Measurements from ENCODE around the gene SMOC1.
A peak's percentile ranks its signal among the peaks of the same experiment; 100 is the strongest.

The SMOC1 gene

GRCh38 chr14:70047598-70048312 lies 168.5 kb downstream of the SMOC1 start:
- no peak for DNase-seq

DNA sequence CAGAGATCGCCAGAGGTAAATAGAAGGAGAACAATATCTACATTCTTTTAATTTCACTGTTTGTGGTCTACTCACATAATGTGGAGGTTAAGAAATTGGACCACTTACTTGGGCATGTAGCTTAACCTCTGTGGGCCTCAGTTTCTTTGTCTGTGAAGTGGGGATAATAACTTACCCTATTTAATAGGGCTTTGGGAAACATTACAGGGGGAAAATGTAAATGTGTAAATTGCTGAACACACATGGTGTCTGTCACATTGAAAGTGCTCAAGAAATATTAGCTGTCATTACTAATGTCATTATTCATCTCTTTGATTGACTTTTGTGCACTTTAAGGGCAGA lies 169.1 kb downstream of the SMOC1 start:
- DNase-seq: no peak

DNA sequence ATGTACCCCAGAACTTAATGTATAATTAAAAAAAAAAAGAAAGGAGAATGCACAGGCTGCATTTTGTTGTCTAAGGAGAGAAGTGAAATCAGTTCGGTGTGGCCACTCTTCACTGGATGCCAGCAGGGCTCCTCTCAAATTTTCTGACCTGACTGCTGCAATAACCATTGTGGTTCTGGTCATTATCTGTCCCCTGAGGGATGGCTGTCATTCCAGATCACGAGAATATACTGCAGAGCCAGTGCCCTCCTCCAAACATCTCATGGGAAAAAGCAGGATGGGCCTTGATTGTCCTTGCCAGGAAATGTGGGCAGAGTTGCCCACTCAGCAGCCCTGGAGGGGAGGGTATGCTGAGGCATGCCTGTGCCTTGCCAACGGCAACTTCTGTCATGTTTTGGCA lies 170.4 kb downstream of the SMOC1 start:
- DNase-seq: no peak

DNA sequence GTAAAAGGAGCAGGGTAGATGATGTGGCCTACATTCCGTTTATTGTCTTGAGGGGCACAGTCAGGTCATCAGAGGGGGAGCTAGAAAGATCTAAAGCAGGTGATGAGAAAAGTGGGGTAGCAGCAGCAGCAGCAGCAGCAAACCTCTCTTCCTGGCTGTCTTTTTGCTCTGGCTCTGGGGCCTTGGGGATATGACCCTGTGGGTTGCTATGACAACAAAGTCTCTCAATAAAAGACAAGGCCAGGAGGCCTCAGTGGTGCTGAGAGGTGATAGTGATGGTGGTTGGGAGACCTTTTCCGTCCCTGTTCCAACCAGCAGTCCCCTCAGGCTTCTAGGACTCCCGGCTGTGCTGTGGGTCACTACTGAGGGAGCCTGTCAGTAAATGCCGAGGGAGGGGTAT lies 170.9 kb downstream of the SMOC1 start:
- DNase-seq: no peak

DNA sequence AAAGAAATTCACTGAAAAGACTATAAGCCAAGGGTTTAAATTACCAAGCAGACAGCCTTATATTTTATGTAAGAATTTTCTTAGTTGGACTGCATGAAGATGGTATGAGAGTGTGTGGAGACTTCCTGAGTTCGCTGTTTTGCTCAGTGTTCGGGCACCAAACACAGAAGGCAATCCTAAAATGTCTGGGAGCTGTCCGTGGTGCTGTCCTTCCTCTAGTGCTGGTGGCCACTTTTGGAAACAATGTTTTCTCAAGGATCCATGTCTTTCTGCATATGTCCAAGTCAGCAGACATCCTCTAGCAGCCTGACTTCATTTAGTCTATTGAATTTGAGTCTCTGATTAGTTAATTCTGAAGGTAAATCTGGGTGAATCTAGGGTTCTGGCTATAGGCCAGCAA lies 173.8 kb downstream of the SMOC1 start:
- no peak for DNase-seq

DNA sequence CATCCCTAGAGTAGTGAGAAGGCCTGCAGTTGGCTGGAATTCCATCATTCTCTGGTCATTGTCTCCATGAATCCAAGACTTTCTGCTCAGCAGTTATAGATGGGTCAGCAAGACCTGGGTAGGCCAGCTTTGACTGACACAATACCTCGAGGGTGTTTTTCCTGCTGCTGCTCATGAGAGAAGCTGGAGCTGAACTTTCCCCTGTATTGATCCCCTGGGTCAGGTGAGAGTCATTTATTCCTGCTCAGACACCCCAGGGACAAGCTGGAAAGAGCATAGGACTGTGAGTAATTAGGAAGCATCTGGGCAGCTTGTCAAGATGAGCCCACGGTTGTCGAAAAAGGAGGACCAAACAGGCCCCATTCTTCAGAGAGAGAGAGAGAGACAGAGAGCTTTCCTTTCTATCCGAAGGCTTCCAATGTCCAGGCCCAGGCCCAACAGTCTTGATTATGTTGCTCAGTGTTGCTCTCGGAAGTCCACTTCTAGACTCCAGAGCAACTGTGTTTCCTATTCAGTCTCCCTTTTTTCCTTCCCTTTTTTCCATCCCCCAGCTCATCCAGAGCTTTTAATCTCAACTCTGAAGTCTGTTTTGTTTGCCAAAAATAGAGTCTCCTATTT lies 178.4 kb downstream of the SMOC1 start:
- DNase-seq: no peak

- DNase-seq: no peak
Observed at GRCh38 chr14:70059545-70059944, 180.3 kb downstream of the SMOC1 start.

DNA sequence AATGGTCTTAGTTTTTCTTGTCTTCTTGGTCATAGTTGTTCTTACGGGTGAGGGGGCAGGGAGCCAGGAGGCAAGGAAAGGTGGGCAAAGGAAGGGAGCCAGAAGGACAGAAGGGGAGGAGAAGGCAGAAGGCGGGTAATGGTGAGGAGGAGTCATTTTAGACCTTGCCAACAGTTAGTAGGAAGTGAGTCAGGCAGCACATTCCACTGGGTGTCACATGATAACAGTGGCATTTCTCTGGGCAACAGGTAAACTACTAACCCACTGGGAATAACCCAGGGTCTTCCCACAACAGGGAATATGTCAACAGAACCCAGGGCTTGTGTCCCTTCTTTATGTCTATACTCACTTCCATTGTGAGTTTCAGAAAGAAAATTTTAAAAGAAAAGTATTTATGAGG lies 181.9 kb downstream of the SMOC1 start:
- no peak for DNase-seq

DNA sequence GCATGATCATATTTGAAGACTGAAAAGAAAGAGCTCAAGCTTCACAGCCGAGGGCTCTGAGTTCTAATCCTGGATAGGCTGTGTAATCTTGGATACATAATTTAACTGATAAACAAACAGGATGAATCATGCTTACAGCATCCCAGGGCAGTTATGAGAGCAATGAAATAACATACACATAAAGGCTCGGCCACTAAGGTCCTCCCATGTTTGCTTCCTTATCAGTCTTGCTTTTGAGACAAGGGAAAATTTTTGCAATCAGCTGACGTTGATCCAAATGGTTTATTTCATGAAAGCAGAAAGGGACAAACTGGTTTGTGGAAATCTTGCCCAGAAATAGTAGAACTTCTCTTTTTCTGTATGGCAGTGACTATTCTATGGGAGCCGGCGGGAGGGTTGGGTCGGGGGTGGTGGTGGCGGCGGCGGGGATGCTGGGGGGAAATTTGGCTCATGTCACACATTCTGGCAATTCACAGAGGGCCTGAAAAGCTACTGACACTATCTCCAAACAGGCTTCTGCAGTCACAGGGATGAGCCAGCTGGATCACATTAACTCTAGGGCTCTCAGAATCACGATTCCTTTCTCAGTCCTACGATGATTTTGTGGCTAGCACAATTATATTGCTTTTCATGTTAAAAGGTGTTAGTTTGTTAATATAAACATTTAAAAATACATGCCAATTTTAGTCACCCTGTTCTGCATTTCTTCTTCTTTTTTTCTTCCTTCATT lies 185.1 kb downstream of the SMOC1 start:
- DNase-seq: no peak

- no peak for DNase-seq
Observed at GRCh38 chr14:70067810-70068209, 188.6 kb downstream of the SMOC1 start.

GRCh38 chr14:70069186-70069585 lies 190.0 kb downstream of the SMOC1 start:
- DNase-seq: no peak

GRCh38 chr14:70073924-70074566 lies 194.8 kb downstream of the SMOC1 start:
- peak; percentile 82 for DNase-seq

DNA sequence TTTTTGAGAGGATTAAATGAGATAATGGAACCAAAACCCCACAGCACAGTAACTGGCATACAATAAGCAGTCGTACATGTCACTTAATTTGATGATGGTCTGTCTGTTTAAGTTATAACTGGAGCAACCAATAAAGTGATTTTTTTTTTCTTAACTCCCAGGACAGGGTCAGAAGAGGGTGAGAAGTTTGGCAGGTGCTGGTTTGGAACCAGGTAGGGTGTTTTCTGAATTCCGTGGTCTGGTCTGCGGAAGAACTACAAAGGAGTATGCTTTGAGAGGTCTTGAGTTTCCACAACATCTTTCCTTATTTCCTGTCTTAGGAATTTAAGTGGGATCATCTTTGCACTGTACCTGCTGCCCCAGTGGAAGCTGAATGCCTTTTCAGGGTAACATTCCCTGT lies 197.8 kb downstream of the SMOC1 start:
- no peak for DNase-seq

DNA sequence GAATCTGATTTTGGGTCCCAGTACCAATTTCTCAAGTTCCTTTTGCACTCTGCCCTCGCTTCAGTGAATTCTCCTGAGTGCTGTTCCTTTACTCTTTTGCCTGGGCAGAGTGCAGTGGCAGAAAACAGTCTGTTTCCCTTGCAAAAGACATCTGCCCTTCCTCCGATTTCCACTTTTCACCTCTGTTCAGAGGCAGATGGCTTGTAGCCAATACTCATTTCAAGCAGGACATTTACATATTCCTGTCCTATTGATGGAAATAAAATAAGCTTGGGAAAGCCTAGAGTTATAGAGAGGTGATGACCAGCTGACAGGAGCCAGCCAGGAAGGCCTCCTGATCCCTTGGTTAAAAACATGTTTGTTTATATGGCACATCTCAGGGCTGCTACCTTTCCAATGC lies 198.5 kb downstream of the SMOC1 start:
- no peak for DNase-seq

DNA sequence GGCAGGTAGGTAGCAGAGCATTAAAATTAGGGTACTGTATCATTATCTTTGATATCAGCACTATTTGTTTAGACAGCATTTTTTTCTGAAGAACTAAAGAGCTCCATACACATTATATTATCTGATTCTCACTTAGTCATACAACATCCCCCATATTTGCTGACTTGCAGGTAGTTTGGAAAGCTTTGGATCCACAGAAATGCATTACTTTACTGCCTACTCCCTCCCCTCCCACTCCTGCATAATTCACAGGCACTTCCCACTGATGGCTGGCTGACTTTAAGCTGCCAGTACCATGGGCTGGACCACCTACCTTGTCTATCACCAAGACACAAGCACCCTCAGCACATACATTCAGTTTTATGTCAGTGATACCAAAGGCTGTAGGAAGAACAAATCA lies 199.1 kb downstream of the SMOC1 start:
- DNase-seq: no peak

DNA sequence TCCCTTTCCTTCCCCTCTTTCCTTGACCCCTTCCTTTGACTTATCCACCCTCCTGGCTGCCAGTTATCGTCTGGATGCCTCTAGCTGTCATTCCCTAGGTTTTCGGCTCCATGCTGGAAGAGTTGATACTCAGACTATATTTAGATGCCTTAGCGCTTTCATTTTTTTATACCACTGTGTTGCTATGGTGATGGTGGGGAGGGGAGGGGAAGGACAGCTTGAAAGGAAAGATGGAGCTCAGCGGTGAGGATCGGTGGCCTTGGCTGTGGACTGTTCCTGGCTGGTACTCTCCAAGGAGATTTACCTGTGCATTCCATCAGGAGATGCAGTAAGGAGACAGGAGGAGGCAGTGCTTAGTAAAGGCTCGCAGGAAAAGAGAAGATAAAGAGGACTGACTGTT lies 200.9 kb downstream of the SMOC1 start:
- DNase-seq: no peak

Data from activated CD8-positive, alpha-beta memory T cell treated with anti-CD3 and anti-CD28 coated beads, Interleukin-2, amount 50 U/mL, for 48 hours (primary cell).